HG03571 (cell line): ENCODE data around the gene RAB18.
"Not testable (repeated sequence)": the region's sequence is repeated elsewhere in the genome, so short reads cannot be mapped to it uniquely, and the experiment has no call there.

Experiments
- ATAC-seq: cut with Tn5 transposase; IDR thresholded peaks from one replicate; pipeline ENCODE4 v1.9.1; 2021; ENCODE audit not compliant: unreplicated experiment

Gene RAB18

DNA sequence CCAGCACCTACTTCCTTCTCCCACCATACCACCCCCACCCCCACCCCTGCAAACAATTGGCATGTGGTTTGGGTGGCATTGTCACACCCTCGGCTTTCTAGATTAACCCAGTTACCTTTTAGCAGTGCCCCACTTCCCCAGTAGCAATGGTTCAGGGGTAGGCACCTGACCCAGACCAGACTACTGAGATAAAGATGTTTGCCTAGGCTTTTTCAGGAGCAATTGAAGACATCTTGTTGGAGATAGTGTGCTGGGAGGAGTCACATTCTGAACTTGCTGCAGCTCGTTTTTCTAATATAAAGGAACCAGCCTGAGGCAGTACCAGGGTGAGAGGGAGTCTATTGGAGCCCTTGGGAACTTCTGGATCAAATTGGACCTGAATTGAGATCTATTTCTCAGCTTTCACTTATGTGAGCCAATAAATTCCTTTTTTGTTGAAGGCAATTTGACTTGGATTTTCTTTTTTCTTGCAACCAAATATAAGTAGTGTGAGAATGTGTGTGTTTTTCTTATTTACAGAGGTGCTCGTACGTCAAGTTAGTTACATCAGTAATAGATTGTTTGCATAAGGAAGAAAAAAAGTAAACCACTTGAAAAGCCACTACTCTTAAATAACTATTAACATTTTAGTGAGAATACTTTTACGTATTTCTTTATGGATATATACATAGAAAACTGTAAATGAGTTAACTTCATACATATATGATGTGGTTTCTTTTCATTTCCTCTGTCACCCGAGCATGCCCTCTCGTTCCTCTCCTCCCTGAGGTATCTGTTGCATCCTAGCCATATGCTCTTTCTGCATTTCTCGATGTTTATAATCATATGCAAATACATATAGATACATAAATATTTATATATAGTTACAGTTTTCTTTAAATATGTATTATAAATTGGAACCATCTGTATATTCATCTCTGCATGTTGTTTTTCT, 38.0 kb downstream of the RAB18 start:
- no peak for ATAC-seq

- no peak for ATAC-seq
Measured at GRCh38 chr10:27542812-27543211, 38.7 kb downstream of the RAB18 start.

GRCh38 chr10:27547047-27547446, 42.9 kb downstream of the RAB18 start:
- no peak for ATAC-seq

DNA sequence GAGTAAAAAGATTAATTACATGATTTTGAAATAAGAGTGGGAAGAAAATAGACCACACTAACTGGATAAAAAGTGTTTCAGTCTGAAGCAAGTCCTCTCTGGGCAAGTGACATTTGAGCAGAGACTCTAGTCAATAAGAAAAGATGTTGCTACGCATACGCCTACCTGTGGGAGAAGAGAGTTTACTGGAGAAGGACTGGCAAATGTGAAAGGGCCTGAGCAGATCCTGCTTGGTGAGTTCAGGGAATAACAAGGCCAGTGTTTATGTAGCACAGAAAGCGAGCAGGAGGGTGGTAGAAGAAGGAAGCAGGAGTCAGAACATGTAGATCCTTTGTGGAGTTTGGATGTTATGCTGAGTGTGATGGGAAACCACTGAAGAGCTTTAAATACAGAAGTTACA, 43.4 kb downstream of the RAB18 start:
- no peak for ATAC-seq

- ATAC-seq, result no peak
Measured at GRCh38 chr10:27550823-27551222, 46.7 kb downstream of the RAB18 start.

GRCh38 chr10:27558612-27559020, 54.5 kb downstream of the RAB18 start:
- no peak for ATAC-seq

DNA sequence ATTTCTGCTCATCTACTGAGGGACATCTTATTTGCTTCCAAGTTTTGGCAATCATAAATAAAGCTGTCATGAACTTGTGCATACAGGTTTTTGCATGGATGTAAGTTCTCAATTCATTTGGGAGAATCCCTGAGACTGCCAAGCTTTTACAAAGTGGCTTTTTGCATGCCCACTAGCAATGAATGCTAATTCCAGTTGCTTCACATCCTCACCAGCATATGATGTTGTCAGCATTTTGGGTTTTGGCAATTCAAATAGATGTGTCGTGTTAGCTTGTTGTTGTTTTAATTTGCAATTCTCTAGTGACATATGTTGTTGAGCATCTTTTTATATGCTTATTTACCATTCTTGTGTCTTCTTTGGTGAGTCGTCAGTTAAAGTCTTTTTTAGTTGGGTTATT, 57.2 kb downstream of the RAB18 start:
- no peak for ATAC-seq

GRCh38 chr10:27564398-27564797, 60.3 kb downstream of the RAB18 start:
- no peak for ATAC-seq

- ATAC-seq, result no peak
Measured at GRCh38 chr10:27564880-27565279, 60.8 kb downstream of the RAB18 start.

DNA sequence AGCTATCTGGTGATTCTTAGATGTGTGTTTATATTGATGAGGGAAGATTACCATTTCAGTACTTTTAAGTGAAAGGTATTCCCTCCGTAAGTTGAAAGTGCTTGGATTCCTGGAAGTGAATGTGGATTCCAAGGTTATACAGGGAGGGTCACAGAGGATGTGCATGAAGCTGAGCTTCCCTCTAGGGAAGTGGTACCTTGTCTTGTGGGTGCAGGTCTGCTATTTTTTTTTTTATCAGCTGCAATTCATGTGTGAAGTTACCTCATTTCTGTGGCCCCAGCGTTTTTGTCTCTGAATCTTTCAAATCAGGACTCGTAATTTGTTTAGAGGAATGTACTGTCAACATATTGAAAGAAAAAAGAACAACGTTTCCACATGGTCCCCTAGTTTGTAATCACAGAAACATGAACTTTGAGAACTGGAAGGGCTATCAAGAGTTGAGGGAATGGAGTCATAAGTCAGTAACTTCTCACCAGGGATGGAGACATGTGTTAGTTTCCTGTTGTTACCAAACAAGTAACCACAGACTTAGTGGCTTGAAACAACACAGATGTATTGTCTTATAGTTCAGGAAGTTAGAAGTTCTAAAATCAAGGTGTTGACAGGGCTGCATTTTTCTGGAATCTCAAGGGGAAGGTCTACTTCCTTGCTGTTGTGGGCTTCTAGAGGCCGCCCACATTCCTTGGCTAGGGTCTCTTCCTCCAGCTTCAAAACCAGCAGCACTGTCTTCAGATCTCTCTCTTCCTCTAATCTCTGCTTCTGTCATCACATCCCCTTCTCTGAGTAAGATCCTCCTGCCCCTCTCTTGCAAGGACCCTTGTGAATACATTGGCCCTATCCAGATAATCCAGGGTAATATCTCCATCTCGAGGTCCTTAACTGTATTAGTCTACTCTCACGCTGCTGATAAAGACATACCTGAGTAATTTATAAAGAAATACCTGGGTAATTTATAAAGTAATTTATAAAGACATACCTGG, 64.4 kb downstream of the RAB18 start:
- no peak for ATAC-seq

DNA sequence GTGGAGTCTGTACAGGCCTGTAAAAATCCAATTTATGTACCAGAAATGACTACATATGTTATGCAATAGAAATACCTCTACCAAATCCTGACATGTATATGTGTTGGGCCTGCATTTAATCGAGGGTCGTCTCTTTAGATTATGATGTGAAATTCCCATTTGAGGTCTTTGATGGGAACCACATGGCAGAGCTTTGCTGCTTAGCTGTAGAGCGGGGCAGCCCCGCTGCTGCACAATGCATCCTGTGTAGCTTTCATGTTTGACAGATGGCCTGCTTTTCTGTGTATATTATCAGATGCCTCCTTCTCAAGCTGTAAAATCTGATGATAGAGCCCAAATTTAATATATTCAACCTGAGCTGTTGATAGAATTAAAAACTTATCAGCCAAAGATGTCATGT, 65.8 kb downstream of the RAB18 start:
- no peak for ATAC-seq

GRCh38 chr10:27577038-27577437, 72.9 kb downstream of the RAB18 start:
- ATAC-seq, result not testable (repeated sequence)

DNA sequence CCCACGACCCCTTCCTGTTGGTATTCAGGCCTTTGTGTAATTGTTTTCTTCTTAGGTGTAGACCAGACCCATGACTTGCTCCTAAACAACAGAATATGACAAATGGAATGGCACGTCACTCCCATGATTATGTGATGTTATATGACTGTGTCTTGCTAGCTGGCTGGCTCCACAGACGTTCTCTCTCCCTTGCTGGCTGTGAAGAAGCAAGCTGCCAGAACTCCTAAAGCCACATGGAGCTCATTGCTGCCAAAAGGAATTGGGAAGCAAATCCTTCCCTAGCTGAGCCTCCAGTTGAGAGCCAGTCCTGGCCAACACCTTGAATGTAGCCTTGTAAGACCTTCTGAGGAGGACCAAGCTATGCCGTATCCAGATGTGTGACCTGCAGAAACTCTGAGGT, 74.2 kb downstream of the RAB18 start:
- no peak for ATAC-seq

DNA sequence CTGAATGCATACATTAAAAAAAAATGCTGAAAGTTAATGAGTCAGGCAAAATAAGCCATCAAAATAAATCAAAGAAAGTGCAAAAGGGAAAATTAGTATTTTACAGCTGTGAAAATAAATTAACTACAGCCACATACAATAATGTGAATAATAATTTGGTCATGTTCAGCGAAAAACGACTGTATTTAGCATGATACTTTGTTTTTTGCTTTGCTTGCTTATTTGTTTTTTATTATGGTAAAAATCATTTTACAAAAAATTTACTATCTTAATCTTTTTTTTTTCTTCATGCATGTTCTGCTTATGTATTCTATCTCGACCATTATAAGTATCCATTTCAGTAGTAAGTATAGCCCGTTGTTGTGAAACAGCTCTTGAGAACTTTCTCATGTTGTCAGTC, 77.1 kb downstream of the RAB18 start:
- no peak for ATAC-seq

DNA sequence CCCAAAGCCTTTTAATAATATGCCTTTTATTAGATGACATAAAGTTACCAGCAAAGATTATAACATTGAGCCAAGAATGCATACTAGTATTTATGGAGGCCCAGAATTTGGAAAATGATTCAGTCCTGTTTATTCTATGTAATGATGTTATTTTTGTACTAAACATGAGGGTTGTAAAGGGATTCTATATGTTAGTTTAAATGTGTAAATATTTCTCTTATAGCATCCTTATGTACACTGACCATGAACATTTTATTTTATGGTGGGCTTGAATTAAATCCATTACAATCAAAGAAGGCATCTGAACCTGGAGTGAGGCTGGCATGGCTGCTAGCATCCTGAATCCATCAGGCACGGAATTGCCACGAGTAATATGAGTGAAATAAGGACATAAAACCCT, 80.2 kb downstream of the RAB18 start:
- ATAC-seq, result no peak
